Epithelial cell of proximal tubule (primary cell): ENCODE data around the gene PRKCH. TPM values are rescaled to one million over a fixed set of nuclear protein-coding genes. Genes with fewer than 3 reads are reported as not detected.

Experiments
- DNase-seq: peaks from one replicate; pipeline ENCODE4 v3.0.0-alpha.2; 2011; ENCODE audit warnings: low read depth
- H3K4me3 ChIP-seq: 2 replicates; pipeline ENCODE4 v1.5.1; 2011; ENCODE audit warnings: low read depth, mild to moderate bottlenecking, low read length
- CTCF ChIP-seq: conservative IDR thresholded peaks from 2 replicates; pipeline ENCODE4 v1.5.1; 2012; ENCODE audit warnings: low read depth, mild to moderate bottlenecking, low read length
- total RNA-seq: library from RNA; depleted of rRNA; stranded (reverse); fragments of >200 nt; gene quantifications from 2 replicates; pipeline ENCODE4 v1.2.3, GENCODE V29; 2015

PRKCH gene
- total RNA-seq, 1 donor from 2014 or later: 7.6 TPM

- no peak overlapping the region for H3K4me3 ChIP-seq
- TF ChIP-seq CTCF: no peak
- DNase-seq: no peak
Measured at GRCh38 chr14:61452452-61452851, 131.1 kb downstream of the PRKCH start.

GRCh38 chr14:61453103-61453767 is 131.9 kb downstream of the PRKCH start:
- DNase-seq: no peak
- no peak for TF ChIP-seq CTCF
- H3K4me3 ChIP-seq: no peak overlapping the region

- TF ChIP-seq CTCF: no peak
- no peak overlapping the region for H3K4me3 ChIP-seq
- DNase-seq: no peak
Measured at GRCh38 chr14:61454545-61454944, 133.2 kb downstream of the PRKCH start.

- DNase-seq: no peak
- H3K4me3 ChIP-seq: no peak overlapping the region
- no peak for TF ChIP-seq CTCF
Measured at GRCh38 chr14:61455351-61455750, 134.0 kb downstream of the PRKCH start.

GRCh38 chr14:61456720-61457119 is 135.3 kb downstream of the PRKCH start:
- no peak overlapping the region for H3K4me3 ChIP-seq
- no peak for DNase-seq
- peak; percentile 96 for TF ChIP-seq CTCF

- no peak overlapping the region for H3K4me3 ChIP-seq
- TF ChIP-seq CTCF: no peak
- DNase-seq: no peak
Measured at GRCh38 chr14:61458766-61459165, 137.4 kb downstream of the PRKCH start.

- DNase-seq: no peak
- no peak for TF ChIP-seq CTCF
- no peak overlapping the region for H3K4me3 ChIP-seq
Measured at GRCh38 chr14:61459229-61459628, 137.8 kb downstream of the PRKCH start.
